ENCODE data around the gene EHD4. TPM values are rescaled to one million over a fixed set of nuclear protein-coding genes. Genes with fewer than 3 reads are reported as not detected.

The EHD4 gene
- polyA plus RNA-seq, 1 donor (not counting 4 experiments of a cell fraction or from before 2014, with no cell fraction given): 31.5 TPM

GRCh38 chr15:41899854-41900442 lies 72.4 kb downstream of the EHD4 start:
- H3K9me1 ChIP-seq (ENCODE audit: control insufficient read depth, extremely low read depth, insufficient read depth, low read length): no peaks in the 10 kb centered on the region
- H2AFZ ChIP-seq (ENCODE audit: control insufficient read depth, low read length): no peak overlapping the region
- FAIRE-seq (no peak), DNase-seq (ENCODE audit: low read depth, low spot score) (no peak)
- H3K4me1 ChIP-seq (ENCODE audit: control insufficient read depth, extremely low read depth, insufficient read depth, low read length): peaks cover 5% of the 10 kb centered on the region
- no peaks in the 10 kb centered on the region for H3K9me3 ChIP-seq (ENCODE audit: control insufficient read depth, low read depth, low read length)
- H3K9ac ChIP-seq (ENCODE audit: control insufficient read depth, extremely low read depth, insufficient read depth, low read length): no peak overlapping the region
- no peak overlapping the region for H3K27ac ChIP-seq (ENCODE audit: control insufficient read depth, insufficient read depth, low read length)
- TF ChIP-seq EZH2 (IDR thresholded peaks at IDR 0.05; ENCODE audit: low read length) (no peak), CTCF (optimal IDR thresholded peaks at IDR 0.05 in 1 of 3, IDR thresholded peaks at IDR 0.05 in 1 of 3, conservative IDR thresholded peaks at IDR 0.05 in 1 of 3; ENCODE audit: extremely low read depth in 1 of 3, insufficient read depth in 2 of 3, low read length in 3 of 3) (no peak)
- dilution Hi-C loops (cut with MboI; ENCODE audit: extremely low pct_ligation_motif_present, low sequenced_read_pairs): no loop called here
- H3K79me2 ChIP-seq (ENCODE audit: control insufficient read depth, insufficient read depth, low read length): peaks cover 6% of the 10 kb centered on the region
- no peak overlapping the region for H3K4me2 ChIP-seq (ENCODE audit: control insufficient read depth, extremely low read depth, insufficient read depth, low read depth, low read length)
- H3K4me3 ChIP-seq (ENCODE audit: control insufficient read depth in 2 of 3, extremely low read depth in 1 of 3, insufficient read depth in 2 of 3, low read depth in 1 of 3, low read length in 3 of 3): no peak overlapping the region
- no peaks in the 10 kb centered on the region for H4K20me1 ChIP-seq (ENCODE audit: control insufficient read depth, extremely low read depth, insufficient read depth, low read length)
- H3K36me3 ChIP-seq (ENCODE audit: control insufficient read depth in 2 of 2, extremely low read depth in 1 of 2, insufficient read depth in 2 of 2, low read length in 2 of 2): peaks cover 13 to 35% of the 10 kb centered on the region in 2 experiments
- H3K27me3 ChIP-seq (ENCODE audit: control insufficient read depth, extremely low read depth, insufficient read depth, low read length): no peaks in the 10 kb centered on the region

GRCh38 chr15:41897363-41897799 lies 75.0 kb downstream of the EHD4 start:
- no peak for TF ChIP-seq CTCF (optimal IDR thresholded peaks at IDR 0.05 in 1 of 3, IDR thresholded peaks at IDR 0.05 in 1 of 3, conservative IDR thresholded peaks at IDR 0.05 in 1 of 3; ENCODE audit: extremely low read depth in 1 of 3, insufficient read depth in 2 of 3, low read length in 3 of 3)
- H3K9ac ChIP-seq (ENCODE audit: control insufficient read depth, extremely low read depth, insufficient read depth, low read length): no peak overlapping the region
- no peaks in the 10 kb centered on the region for H3K79me2 ChIP-seq (ENCODE audit: control insufficient read depth, insufficient read depth, low read length)
- DNase-seq (ENCODE audit: low read depth, low spot score) (no peak), FAIRE-seq (no peak)
- H3K9me3 ChIP-seq (ENCODE audit: control insufficient read depth, low read depth, low read length): no peaks in the 10 kb centered on the region
- H3K27me3 ChIP-seq (ENCODE audit: control insufficient read depth, extremely low read depth, insufficient read depth, low read length): no peaks in the 10 kb centered on the region
- dilution Hi-C loops (cut with MboI; ENCODE audit: extremely low pct_ligation_motif_present, low sequenced_read_pairs): no loop called here
- H3K27ac ChIP-seq (ENCODE audit: control insufficient read depth, insufficient read depth, low read length): no peak overlapping the region
- no peak overlapping the region for H2AFZ ChIP-seq (ENCODE audit: control insufficient read depth, low read length)
- H3K36me3 ChIP-seq (ENCODE audit: control insufficient read depth in 2 of 2, extremely low read depth in 1 of 2, insufficient read depth in 2 of 2, low read length in 2 of 2): peaks cover 8 to 23% of the 10 kb centered on the region in 2 experiments
- H4K20me1 ChIP-seq (ENCODE audit: control insufficient read depth, extremely low read depth, insufficient read depth, low read length): no peaks in the 10 kb centered on the region
- peaks cover 19% of the 10 kb centered on the region for H3K4me1 ChIP-seq (ENCODE audit: control insufficient read depth, extremely low read depth, insufficient read depth, low read length)
- no peaks in the 10 kb centered on the region for H3K9me1 ChIP-seq (ENCODE audit: control insufficient read depth, extremely low read depth, insufficient read depth, low read length)
- H3K4me3 ChIP-seq (ENCODE audit: control insufficient read depth in 2 of 3, extremely low read depth in 1 of 3, insufficient read depth in 2 of 3, low read depth in 1 of 3, low read length in 3 of 3): no peak overlapping the region
- H3K4me2 ChIP-seq (ENCODE audit: control insufficient read depth, extremely low read depth, insufficient read depth, low read depth, low read length): no peak overlapping the region
